NCI-H774 (cell line): ENCODE measurements around the gene PTPN12.
"Not testable (repeated sequence)": the region's sequence is repeated elsewhere in the genome, so short reads cannot be mapped to it uniquely, and the experiment has no call there.

Experiments
- DNase-seq: peaks from one replicate; lab custom pipeline; 2025; lab: John Stamatoyannopoulos, UW

PTPN12 gene

DNA sequence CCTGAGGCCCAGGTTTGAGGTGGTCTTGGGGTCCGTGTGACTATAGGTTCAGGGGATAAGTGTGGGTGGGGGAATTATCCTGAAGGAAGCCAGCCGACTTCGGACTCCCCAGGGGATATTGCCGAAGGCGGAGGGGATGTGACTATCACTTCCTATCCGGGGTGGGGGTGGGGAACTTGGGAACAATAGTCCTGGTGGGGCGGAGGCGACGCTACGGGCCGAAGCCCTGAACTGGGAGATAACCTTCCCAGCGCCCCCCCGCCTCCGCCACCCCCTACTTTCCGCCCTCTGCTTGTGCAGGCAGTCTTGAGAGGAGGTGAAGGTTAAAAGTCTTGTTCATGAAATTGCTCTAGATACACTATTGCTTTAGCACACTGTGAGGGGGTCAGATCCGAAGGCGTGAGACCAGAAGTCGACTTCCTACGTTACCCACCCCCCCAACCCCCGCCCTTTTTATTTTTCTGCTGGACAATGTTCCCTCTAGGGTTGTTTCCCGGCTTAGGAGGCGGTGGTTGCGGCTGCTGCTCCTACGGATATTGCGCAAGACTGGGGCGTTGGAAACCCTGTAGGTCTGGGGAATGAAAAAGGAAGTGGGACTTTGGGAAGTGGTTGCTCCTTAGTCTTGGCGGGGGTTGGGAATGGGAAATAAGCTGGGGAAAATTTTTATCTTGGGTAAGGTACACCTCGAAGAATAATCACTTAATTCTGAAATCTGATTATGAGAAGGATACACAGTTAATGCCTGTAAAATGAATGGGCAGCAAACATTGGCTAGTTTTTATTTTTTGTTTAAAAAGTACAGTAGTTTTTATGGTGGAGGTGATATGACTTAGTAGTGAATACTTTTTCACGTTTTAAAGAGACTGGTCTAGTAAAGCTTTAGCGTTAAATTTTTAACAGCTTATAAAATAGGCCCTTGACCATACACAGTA is 1.5 kb downstream of the PTPN12 start:
- DNase-seq, result peak; percentile 71

DNA sequence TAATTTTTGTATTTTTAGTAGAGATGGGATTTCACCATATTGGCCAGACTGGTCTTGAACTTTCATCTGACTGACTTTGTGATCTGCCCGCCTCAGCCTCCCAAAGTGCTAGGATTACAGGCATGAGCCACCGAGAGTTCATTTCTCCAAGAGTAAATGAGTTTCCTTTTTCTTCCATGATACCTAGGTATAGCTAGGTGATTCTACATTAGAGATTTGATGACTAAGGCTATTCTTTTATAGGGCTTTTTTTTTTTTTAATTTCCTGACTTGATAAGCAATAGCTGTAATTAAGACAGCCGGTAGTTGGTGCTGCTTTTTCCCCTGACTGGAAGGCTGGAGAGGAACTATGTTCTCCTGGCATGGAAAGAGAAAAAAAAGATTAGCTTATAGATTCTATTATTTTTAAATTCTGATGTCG is 3.3 kb downstream of the PTPN12 start:
- no peak for DNase-seq

DNA sequence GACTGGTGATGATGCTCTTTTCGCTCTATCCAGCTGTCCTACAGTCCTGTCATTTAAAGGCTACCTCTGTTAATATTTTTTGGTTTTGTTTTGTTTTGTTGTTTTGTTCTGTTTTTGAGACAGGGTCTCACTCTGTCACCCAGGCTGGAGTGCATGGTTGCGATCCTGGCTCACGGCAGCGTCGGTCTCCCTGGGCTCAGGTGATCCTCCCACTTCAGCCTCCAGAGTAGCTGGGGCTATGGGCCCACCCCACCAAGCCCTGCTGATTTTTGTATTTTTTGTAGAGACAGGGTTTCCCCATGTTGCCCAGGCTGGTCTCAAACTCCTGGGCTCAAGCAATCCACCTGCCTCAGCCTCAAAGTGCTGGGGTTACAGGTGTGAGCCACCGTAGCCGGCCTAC is 3.9 kb downstream of the PTPN12 start:
- not testable (repeated sequence) for DNase-seq

DNA sequence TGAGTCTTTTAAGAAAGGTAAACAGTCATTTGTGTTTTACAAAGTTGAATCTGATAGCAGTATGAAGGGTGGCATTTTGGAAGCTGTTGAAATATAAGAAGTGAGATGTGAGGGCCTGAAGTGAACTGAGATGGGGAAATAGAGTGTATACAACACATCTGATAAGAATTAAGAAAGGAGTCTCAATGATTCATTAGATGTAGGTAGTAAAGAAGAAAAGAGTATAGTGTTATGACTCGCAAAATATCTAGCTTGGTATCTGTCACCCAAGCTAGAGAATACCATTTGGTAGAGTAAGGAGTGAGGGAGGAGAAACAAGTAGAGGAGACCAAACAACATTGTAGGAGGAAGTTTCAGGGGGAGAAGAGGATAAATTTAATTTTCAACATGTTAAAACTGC is 5.3 kb downstream of the PTPN12 start:
- DNase-seq, result no peak

DNA sequence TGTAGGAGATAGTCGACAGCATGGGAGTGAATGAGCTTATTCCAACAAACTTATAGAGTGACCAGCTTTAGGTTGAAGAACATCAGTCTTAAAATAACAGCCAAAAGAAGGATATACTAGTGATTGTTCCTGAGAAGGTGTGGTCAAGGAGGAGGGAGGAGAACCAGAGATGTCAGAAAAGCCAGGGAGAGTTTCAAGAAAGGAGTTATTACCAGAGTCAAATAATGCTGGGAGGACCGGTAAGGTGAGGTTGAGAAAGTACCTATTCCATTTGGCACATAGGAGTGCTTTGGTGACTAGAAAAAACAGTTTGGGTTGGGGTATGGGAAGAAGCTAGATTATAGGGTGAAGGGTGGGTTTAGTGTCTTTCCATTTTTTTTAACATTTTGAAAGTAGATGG is 5.8 kb downstream of the PTPN12 start:
- DNase-seq, result no peak

DNA sequence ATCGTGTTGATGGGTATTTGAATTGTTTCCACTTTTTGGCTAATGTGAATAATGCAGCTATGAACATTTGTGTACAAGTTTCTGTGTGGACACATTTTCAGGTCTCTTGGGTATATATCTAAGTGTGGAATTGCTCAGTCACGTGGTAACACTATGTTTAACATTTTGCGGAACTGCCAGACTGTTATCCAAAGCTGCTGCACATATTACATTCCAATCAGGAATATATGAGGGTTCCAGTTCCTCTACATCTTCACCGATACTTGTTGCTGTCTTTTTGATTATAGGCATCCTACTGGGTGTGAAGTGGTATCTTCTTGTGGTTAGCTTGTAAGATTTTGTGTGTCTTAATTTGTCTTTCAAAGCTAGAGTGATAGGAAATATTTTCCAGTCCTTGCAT is 6.8 kb downstream of the PTPN12 start:
- no peak for DNase-seq

DNA sequence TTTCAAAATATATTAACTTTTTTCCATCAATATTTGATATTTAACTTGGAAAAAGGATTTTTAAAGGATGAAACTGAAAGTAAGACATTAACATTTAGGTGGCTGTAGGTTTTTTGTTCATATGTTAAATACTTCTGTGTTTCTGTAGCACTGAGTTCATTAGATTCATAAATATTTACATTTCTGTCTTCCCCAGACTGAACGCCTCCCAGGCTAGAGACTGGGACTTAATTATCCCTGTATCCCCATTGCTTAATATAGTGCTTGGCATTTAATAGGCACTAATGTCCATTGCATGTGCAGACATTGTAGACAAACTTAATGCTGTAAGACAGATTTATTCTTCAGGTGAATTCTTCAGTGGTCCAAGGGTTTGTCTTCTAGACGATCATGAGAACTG is 7.4 kb downstream of the PTPN12 start:
- no peak for DNase-seq

DNA sequence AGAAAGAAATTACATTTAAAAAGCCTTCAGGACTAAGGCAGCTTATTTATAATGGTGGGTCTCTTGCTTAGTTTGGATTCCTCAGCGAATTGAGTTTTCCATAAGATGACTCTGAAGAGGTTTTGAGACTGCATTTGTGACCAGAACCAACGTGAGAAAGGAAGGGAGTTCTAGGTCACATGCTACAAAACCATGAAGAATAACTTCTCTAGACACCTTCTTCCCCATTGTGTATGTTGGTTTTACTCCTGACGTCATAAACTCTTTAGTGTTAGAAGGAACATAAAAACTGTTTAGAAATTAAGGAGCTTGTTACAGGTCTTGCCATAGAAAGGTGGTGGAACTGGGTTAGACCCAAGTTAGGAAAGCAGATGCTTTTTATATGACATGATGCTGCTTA is 11.1 kb downstream of the PTPN12 start:
- DNase-seq, result no peak

DNA sequence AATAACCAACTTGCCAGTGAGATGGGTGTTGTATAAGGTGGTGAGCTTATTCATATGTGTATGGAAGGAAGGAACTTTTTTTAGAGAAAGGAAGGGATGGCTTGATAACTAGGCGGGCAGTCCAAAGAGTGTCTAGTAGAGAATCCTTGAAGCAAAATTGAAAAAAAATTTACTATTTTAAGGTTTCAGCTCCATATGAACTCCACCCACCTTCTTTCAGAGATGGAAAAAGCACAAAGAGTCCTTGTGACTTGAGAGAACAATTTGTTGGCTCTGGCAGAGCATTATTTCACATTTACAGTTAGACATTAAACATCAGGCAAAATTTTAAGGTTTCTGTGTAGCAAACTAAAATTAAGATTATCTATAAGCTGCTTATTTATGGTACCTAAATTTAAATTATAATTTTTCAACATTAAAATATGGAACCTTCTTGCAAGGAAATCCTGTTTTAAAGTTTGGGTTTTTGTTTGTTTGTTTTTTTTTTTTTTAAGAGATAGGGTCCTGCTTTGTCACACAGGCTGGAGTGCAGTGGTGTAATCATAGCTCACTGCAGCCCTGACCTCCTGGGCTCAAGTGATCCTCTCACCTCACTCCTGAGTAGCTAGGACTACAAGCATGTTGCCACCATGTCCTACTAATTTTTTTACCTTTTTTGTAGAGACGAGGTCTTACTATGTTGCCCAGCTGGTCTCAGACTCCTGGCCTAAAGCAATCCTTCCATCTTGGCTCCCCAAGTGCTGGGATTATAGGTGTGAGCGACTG is 12.2 kb downstream of the PTPN12 start:
- no peak for DNase-seq

DNA sequence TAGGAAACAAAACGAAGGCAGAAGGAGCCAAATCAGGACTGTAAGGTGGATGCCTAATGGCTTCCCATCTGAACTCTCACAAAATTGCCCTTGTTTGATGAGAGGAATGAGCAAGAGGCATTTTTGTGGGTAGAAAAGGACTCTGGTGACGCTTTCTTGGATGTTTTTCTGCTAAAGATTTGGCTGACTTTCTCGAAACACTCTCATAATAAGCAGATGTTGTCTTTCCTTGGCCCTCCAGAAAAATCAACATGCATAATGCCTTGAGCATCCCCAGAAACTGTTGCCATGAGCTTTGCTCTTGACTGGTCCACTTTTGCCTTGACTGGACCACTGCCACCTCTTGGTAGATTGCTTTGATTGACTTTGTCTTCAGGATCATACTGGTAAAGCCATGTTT is 13.5 kb downstream of the PTPN12 start:
- DNase-seq, result no peak

DNA sequence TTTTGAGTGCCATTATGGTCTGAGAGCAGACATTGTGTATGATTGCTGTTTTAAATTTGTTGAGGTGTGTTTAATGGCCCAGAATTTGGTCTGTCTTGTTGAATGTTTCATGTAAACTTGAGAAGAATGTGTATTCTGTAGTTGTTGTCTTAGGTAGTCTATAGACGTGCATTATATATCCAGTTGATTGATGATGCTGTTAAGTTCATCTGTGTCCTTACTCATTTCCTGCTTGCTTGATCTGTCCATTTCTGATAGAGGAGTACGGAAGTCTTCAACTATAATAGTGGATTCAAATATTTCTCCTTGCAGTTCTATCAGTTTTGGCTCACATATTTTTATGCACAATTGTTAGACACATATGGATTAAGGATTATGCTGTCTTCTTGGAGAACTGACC is 16.0 kb downstream of the PTPN12 start:
- no peak for DNase-seq

DNA sequence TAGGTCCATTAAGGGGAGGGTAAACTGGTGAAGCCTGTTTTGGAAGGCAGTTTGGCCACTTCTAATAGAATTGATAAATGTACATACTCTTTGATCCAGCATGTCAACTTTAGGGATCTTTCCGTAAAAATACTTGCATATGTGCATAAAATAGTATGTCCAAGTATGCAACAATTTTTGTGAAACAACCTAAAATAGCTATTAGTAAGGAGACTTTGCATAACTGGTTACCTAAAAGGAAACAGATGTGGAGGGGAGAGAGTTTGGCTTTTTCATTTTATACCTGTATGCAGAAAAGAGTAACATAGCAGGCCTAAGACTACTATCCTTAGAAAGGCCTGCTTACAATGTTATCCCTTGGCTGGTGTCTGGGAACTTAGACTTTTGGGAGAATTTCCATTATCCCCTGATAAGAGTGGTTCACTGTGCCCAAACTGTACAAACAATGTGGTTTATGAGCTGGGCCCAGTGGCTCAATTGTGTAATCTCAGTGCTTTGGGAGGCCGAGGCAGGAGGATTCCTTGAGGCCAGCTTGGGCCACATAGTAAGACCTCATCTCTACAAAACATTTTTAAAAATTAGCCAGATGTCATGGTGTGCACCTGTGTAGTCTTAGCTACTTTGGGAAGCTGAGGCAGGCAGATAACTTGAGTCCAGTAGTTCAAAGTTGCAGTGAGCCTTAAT is 21.3 kb downstream of the PTPN12 start:
- DNase-seq, result no peak

DNA sequence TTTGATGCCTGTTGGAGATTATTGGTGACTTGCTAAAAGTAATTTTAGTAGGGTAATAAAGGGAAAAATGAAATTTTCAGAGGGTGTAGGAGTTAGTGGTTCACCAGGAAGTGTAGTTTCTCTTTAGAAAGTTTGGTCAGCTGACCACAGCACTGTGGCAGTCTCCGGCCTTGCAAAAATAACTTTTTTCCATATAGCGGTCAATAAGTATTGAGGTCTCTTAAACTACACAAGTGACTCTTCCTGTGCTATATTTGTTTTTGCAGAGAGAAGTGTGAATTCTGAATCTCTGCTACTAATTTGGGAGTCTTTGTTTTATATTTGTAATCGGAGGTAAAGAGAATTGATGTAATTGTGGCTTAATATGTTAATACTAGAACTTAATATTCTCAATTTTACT is 24.3 kb downstream of the PTPN12 start:
- no peak for DNase-seq

DNA sequence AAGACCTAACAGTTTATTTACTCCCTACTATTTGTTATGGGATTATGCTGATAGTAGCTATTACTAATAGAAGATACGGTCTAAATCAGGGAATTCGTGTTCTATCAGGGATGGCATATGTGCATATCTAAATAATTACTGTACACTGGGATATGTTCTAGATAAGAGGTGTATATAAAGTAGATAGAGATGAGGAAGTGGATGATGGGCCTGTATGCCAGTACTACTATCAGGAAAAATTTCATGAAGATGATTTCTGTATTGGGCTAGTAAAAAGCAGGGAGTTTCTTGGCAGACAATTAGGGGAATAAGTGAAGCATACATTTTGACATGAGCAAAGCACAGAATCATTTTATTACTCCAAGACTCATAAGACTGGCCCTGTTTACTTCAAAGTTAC is 26.2 kb downstream of the PTPN12 start:
- no peak for DNase-seq

DNA sequence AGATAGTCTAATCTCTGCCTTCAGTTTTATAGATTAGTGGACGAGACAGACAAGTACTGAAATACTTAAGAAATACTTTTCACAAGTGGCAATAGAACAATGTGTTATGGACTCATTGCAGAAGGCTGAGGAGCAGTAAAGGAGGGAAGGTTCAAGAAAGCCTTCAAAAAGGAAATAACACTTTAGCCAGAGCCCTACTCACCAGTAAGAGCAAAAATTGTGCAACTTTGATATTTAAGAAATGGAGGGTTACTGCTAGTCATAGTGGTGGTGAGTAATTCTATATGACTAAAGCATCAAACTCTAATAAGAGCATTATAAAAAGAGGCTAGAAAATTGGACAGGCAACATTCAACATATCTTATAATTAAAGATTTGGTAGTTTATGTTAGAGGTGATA is 28.8 kb downstream of the PTPN12 start:
- no peak for DNase-seq

DNA sequence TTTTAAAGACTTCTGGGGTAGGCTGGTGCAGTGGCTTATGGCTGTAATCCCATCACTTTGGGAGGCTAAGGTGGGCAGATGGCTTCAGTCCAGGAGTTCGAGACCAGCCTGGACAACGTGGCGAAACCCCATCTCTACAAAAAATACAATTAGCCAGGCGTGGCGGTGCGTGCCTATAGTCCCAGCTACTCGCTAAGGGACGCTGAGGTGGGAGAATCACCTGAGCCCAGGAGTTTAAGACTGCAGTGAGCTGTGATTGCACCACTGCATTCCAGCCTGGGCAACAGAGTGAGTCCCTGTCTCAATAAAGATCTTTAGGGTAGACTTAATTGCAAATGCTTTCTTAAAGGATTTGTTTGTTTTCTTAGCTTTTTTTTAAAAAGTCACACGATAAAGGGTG is 29.3 kb downstream of the PTPN12 start:
- no peak for DNase-seq

DNA sequence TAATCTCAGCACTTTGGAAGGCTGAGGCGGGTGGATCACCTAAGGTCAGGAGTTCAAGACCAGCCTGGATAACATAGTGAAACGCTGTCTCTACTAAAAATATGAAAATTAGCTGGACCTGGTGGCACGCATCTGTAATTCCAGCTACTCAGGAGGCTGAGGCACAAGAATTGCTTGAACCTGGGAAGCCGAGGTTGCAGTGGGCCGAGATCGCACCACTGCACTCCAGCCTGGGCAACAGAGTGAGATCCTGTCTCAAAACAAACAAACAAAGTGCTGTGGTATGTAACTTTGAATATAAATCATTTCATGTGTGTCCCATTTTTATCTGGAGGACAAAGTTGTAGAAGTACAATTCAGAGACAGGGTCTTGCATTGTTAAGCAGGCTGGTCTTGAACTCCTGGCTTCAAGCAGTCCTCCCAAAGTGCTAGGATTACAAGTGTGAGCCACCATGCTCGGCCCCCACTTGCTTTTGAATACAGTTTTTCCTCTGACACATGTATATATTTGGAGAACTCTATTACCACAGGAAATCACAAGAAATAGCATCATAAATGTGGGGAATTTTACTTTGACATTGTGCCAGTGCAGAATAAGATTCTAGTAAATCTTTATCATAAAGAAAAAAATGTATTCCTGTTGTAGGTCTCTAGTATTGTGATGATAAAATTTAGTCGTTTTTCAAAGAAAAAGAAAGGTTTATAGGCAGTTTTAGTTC is 32.6 kb downstream of the PTPN12 start:
- DNase-seq, result no peak

DNA sequence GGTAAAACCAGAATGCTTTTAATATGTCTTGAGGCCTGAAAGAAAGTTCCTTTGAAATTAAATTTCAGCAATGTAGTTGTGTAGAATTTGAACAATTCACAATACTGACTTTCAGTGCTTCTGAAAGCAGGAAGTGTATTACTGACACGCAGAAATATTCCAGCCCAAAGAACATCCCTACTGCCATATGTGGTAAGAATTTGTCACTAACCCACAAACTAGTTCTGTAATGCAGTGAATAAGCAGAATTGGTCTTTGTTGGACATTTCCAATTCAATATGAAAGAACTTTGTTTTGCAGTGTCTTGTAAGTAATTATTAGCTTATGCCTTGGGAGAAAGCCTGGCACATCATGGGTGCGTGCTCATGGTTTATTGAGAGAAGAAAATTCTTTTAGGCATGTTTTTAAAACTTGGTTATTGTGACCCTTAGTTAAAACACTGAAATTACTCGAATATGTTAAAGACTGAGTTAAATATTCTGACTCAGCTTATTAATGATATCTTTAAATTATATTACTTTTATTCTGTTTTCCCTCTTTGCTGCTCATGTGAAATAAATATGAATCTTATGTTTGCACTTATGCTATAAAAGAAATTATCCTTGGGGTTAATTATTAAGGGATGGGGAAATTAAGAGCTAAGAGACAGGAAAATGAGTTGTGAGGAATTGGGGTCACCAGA is 33.4 kb downstream of the PTPN12 start:
- no peak for DNase-seq

DNA sequence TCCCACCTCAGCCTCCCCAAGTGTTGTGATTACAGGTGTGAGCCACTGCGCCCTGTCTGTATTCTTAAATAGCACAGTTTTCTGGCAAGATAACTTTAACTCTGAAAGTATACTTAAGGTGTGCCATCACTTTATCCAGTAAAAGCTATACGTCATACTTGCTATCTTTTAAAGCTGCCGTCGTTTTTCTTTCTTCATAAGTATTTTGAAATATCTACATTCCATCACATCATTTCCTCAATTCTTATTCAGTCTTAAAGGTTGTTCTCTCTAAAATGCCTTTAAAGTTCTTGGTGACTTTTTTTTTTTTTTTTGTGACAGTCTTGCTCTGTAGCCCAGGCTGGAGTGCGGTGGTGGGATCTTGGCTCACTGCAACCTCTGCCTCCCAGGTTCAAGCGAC is 34.7 kb downstream of the PTPN12 start:
- DNase-seq, result no peak

DNA sequence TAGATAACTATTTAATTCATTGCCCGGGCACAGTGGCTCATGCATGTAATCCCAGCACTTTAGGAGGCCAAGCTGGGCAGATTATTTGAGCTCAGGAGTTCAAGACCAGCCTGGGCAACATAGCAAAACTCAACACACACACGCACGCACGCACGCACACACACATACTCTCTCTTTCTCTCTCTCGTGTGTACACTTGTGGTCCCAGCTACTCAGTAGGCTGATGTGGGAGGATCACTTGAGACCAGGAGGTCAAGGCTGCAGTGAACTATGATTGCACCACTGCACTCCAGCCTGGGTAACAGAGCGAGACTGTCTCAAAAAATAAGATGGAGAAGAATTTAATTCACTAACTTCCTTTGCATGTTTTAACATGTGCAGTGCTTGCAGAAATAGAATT is 38.1 kb downstream of the PTPN12 start:
- no peak for DNase-seq

DNA sequence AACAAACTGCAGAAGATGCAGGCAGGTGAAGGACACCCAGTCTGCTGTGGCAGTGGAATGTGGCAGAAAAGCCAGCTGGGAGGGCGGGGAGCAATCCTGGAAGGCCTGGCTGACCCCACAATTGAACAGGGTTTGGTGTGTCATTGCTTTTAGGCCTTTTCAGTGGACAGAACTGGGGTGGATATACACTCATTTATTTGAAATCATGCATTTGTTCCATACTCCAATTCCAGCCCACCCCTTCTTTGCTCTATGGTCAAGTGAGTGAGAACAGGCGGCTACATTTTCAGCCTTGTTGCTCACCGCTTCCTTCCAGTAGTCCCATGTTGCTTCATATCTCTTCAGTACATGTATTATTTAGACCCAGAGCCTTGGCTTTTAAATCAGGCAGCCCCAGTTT is 39.8 kb downstream of the PTPN12 start:
- no peak for DNase-seq

DNA sequence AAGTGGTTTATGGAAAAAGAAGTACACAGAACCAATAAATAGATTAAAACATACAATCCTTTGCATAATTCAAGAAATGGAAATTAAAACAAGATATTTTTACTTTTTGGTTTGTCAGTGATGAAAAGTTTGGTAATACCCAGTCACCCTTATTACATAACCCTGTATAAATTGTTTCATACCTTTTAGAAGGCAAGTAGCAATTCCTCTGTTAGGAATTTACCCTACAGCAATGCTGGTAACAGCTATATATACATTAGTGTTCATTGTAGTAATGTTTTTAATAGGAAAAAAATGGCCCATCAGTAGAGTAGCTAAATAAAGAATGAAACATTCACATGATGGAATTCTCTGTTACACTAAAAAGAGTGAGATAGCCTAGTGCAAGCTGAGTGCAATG is 42.7 kb downstream of the PTPN12 start:
- no peak for DNase-seq
